ENCODE data around the gene GLA.

GLA gene

GRCh38 chrX:101407748-101408531 lies at the start of gene GLA, which contains the start of gene HNRNPH2:
GLA (minus strand) TSS chrX:101407925; CDS start chrX:101407903, 22 bp downstream.
HNRNPH2 (plus strand) TSS chrX:101408222; CDS start chrX:101411989, 3,767 bp downstream.
- peak; percentile 99 for DNase-seq

GRCh38 chrX:101452056-101452455 lies 44.3 kb upstream of the GLA start:
- DNase-seq: no peak

- DNase-seq: no peak
Observed at GRCh38 chrX:101450961-101451360, 43.2 kb upstream of the GLA start.

- DNase-seq: no peak
Observed at GRCh38 chrX:101450085-101450484, 42.4 kb upstream of the GLA start.

GRCh38 chrX:101449279-101449678 lies 41.6 kb upstream of the GLA start:
- no peak for DNase-seq

GRCh38 chrX:101442085-101442484 lies 34.4 kb upstream of the GLA start:
- no peak for DNase-seq

- no peak for DNase-seq
Observed at GRCh38 chrX:101430457-101431078, 22.8 kb upstream of the GLA start.

GRCh38 chrX:101429934-101430333 lies 22.2 kb upstream of the GLA start:
- no peak for DNase-seq

GRCh38 chrX:101427954-101428353 lies 20.2 kb upstream of the GLA start:
- DNase-seq: no peak

- DNase-seq: no peak
Observed at GRCh38 chrX:101419489-101419888, 11.8 kb upstream of the GLA start.

- peak; percentile 66 for DNase-seq
Observed at GRCh38 chrX:101417981-101418841, 10.5 kb upstream of the GLA start.

GRCh38 chrX:101417190-101417589 lies 9.5 kb upstream of the GLA start:
- DNase-seq: no peak

- no peak for DNase-seq
Observed at GRCh38 chrX:101416691-101417090, 9.0 kb upstream of the GLA start.

GRCh38 chrX:101415180-101416145 lies 7.7 kb upstream of the GLA start:
- peak; percentile 34 for DNase-seq

- no peak for DNase-seq
Observed at GRCh38 chrX:101411984-101412383, 4.3 kb upstream of the GLA start.

GRCh38 chrX:101410461-101410860 lies 2.7 kb upstream of the GLA start:
- DNase-seq: no peak

- no peak for DNase-seq
Observed at GRCh38 chrX:101409043-101409442, 1.3 kb upstream of the GLA start.

- no peak for DNase-seq
Observed at GRCh38 chrX:101408532-101408841, 762 bp upstream of the GLA start.

GRCh38 chrX:101407167-101407747 lies 468 bp downstream of the GLA start:
- no peak for DNase-seq

GRCh38 chrX:101399825-101400224 lies 7.9 kb downstream of the GLA start:
- no peak for DNase-seq

- DNase-seq: no peak
Observed at GRCh38 chrX:101398694-101399093, 9.0 kb downstream of the GLA start.

GRCh38 chrX:101397779-101398178 lies 9.9 kb downstream of the GLA start:
- DNase-seq: no peak

Data from NCI-H1092 treated with DMSO at 0.1 percent for 48 hours (cell line).